IPS-NIHi11 (cell line): Measurements from ENCODE around the gene MYCT1.

Experiments used
- DNase-seq: peaks from one replicate; pipeline ENCODE4 v3.0.0; 2012; ENCODE audit warnings: mixed read lengths, low spot score

The MYCT1 gene

GRCh38 chr6:152723398-152723797 is 25.7 kb downstream of the MYCT1 start:
- DNase-seq, result no peak

DNA sequence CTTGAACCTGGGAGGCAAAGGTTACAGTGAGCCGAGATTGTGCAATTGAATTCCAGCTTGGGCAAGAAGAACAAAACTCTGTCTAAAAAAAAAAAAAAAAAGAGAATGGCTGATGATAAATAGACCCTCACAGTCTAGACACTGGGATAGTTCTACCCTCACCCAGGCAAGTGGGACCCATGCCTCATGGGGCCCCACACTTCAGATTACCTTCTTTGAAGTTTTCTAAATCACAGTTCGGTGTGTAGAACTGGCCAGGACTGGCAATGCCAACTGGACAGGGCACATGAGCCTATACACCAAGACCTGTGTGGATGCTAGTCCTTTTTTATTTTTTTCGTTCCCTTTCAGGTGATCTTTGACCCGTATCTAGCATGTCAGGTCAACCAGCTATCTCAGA is 28.6 kb downstream of the MYCT1 start:
- no peak for DNase-seq

- peak; percentile 16 for DNase-seq
These were observed 29.8 kb downstream of the MYCT1 start for GRCh38 chr6:152727507-152727906.

- DNase-seq, result no peak
These were observed 36.9 kb downstream of the MYCT1 start for GRCh38 chr6:152734630-152735029.

- DNase-seq, result no peak
These were observed 39.1 kb downstream of the MYCT1 start for GRCh38 chr6:152736687-152737273.

- DNase-seq, result no peak
These were observed 47.9 kb downstream of the MYCT1 start for GRCh38 chr6:152745509-152746171.

DNA sequence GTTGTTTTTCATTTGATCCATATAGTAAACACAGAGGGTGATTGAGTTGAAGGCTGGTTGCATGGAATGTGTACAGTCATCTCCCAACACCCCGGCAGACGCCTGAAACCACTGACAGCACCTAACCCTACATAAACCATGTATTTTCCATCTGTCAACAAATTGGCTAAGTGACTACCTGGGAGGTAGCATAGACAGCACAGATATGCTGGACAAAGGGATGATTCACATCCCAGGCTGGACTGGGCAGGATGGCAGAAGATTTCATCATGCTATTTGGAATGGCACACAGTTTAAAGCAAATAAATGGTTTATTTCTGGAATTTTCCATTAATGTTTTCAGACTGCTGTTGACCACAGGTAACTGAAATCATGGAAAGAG is 48.5 kb downstream of the MYCT1 start:
- DNase-seq, result no peak

- DNase-seq, result no peak
These were observed 51.1 kb downstream of the MYCT1 start for GRCh38 chr6:152748843-152749242.

DNA sequence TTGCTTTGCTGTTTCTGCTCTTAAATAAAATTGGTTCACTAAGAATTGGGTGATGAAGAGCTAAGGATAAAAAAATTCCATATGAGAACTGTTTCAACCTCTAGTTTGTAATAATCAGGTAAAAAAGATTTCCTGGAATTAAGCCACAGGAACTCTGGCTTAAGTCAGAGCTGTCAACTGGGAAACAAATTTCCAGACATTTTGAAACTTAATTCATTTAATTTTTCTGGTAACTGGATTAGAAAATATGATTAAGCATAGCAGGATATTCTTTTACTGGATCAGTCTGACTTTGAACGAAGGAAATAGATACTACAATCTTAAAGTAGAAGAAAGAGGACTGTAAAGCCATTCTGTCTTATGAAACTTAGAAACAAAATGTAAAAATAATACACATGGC is 51.6 kb downstream of the MYCT1 start:
- no peak for DNase-seq

- DNase-seq, result peak; percentile 64
These were observed 53.0 kb downstream of the MYCT1 start, which contains the start of gene VIP for GRCh38 chr6:152750694-152751093. TSS of gene VIP (plus strand) at chr6:152750797. CDS start at chr6:152752178, 1,381 bp downstream.

GRCh38 chr6:152765331-152765730 is 67.6 kb downstream of the MYCT1 start:
- no peak for DNase-seq

- DNase-seq, result no peak
These were observed 71.5 kb downstream of the MYCT1 start for GRCh38 chr6:152769159-152769558.

DNA sequence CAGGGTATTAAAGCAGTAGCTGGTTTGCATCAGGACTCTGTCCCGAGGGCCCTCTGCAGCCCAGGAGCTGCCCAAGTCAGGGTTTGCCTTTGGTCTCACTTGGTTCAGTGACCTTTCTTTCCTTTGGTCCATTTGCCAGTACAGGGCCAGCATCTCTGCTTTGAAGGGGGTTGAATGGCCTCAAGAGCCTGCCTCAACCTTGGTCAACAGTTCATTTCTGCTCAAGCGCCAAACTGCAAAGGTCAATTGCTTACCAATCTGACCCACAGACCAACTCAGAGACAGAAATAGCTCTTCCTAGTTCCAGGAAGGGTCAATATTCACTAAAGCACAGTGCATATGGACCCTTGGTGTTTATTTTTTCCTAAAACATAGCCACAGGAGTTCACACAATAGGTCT is 72.3 kb downstream of the MYCT1 start:
- no peak for DNase-seq

GRCh38 chr6:152771061-152771687 is 73.5 kb downstream of the MYCT1 start:
- DNase-seq, result no peak
